HepG2 (cell line): ENCODE data around the gene CITED4. TPM values are rescaled to one million over a fixed set of nuclear protein-coding genes. Genes with fewer than 3 reads are reported as not detected.
A peak's percentile ranks its signal among the peaks of the same experiment; 100 is the strongest.

Experiments used
- FOXJ3 ChIP-seq: sonication (generic); formaldehyde crosslinking; IDR thresholded peaks from 2 replicates; pipeline ENCODE4 v1.4.0; 2020; ENCODE audit warnings: missing genetic modification reagents, mild to moderate bottlenecking, borderline replicate concordance
- GATAD1 ChIP-seq: IDR thresholded peaks from 2 replicates; pipeline ENCODE4 v1.6.1; 2016; ENCODE audit warnings: missing genetic modification reagents, missing compliant biosample characterization
- HOXA3 ChIP-seq: sonication (generic); formaldehyde crosslinking; IDR thresholded peaks from 2 replicates; pipeline ENCODE4 v1.5.0; 2020; ENCODE audit warnings: missing genetic modification reagents
- MAF1 ChIP-seq: sonication (generic); formaldehyde crosslinking; IDR thresholded peaks from 2 replicates; pipeline ENCODE4 v1.5.0; 2020; ENCODE audit warnings: missing genetic modification reagents, borderline replicate concordance
- ONECUT2 ChIP-seq: sonication (generic); formaldehyde crosslinking; IDR thresholded peaks from 2 replicates; pipeline ENCODE4 v1.4.0; 2020; ENCODE audit warnings: missing genetic modification reagents
- RELA ChIP-seq: sonication (generic); formaldehyde crosslinking; IDR thresholded peaks from 2 replicates; pipeline ENCODE4 v1.4.0; 2020; ENCODE audit warnings: missing genetic modification reagents
- REXO4 ChIP-seq: sonication (generic); formaldehyde crosslinking; IDR thresholded peaks from 2 replicates; pipeline ENCODE4 v1.8.0; 2022; ENCODE audit warnings: missing genetic modification reagents, mild to moderate bottlenecking, borderline replicate concordance
- RXRB ChIP-seq: IDR thresholded peaks from 2 replicates; pipeline ENCODE4 v1.6.1; 2016; ENCODE audit warnings: borderline replicate concordance, missing genetic modification reagents, missing compliant biosample characterization
- SETDB1 ChIP-seq: sonication (generic); formaldehyde crosslinking; IDR thresholded peaks from 2 replicates; pipeline ENCODE4 v1.5.1; 2020; ENCODE audit warnings: missing genetic modification reagents, mild to moderate bottlenecking, borderline replicate concordance
- SMARCC2 ChIP-seq: fragments of 450-650 bp; IDR thresholded peaks from 2 replicates; pipeline ENCODE4 v1.6.1; 2017; ENCODE audit warnings: antibody characterized with exemption, mild to moderate bottlenecking
- SNAI1 ChIP-seq: sonication (generic); formaldehyde crosslinking; IDR thresholded peaks from 2 replicates; pipeline ENCODE4 v1.5.0; 2020; ENCODE audit warnings: mild to moderate bottlenecking, missing genetic modification reagents, borderline replicate concordance
- SNAPC5 ChIP-seq: sonication (generic); formaldehyde crosslinking; IDR thresholded peaks from 2 replicates; pipeline ENCODE4 v1.8.1; 2023; ENCODE audit warnings: mild to moderate bottlenecking, missing genetic modification reagents, borderline replicate concordance
- SP140L ChIP-seq: sonication (generic); formaldehyde crosslinking; IDR thresholded peaks from 2 replicates; pipeline ENCODE4 v1.4.0; 2020; ENCODE audit warnings: missing genetic modification reagents, borderline replicate concordance
- THYN1 ChIP-seq: sonication (generic); formaldehyde crosslinking; IDR thresholded peaks from 2 replicates; pipeline ENCODE4 v1.8.1; 2023; ENCODE audit warnings: low read depth, mild to moderate bottlenecking, moderate library complexity, missing genetic modification reagents, borderline replicate concordance
- YY1 ChIP-seq: IDR thresholded peaks from 2 replicates; pipeline ENCODE4 v1.6.1; 2011; ENCODE audit warnings: low read length, low read depth, moderate library complexity, mild to moderate bottlenecking; ENCODE audit not compliant: insufficient read depth, insufficient replicate concordance
- ZEB1 ChIP-seq: IDR thresholded peaks from 2 replicates; pipeline ENCODE4 v1.6.1; 2012; ENCODE audit warnings: mild to moderate bottlenecking, low read depth, inconsistent platforms; ENCODE audit not compliant: insufficient replicate concordance
- ZIK1 ChIP-seq: sonication (generic); formaldehyde crosslinking; IDR thresholded peaks from 2 replicates; pipeline ENCODE4 v1.5.0; 2020; ENCODE audit warnings: mild to moderate bottlenecking, low read depth, missing genetic modification reagents, borderline replicate concordance
- ZMYM4 ChIP-seq: sonication (generic); formaldehyde crosslinking; IDR thresholded peaks from 2 replicates; pipeline ENCODE4 v1.8.1; 2023; ENCODE audit warnings: mild to moderate bottlenecking, missing genetic modification reagents
- ZNF296 ChIP-seq: sonication (generic); formaldehyde crosslinking; conservative IDR thresholded peaks from 2 replicates; pipeline ENCODE4 v1.5.0; 2020; ENCODE audit warnings: mild to moderate bottlenecking, missing genetic modification reagents
- ZNF484 ChIP-seq: sonication (generic); formaldehyde crosslinking; IDR thresholded peaks from 2 replicates; pipeline ENCODE4 v1.5.1; 2020; ENCODE audit warnings: mild to moderate bottlenecking, low read depth, missing genetic modification reagents, borderline replicate concordance
- ZNF572 ChIP-seq: sonication (generic); formaldehyde crosslinking; IDR thresholded peaks from 2 replicates; pipeline ENCODE4 v1.5.1; 2020; ENCODE audit warnings: mild to moderate bottlenecking, missing genetic modification reagents
- ZNF607 ChIP-seq: sonication (generic); formaldehyde crosslinking; IDR thresholded peaks from 2 replicates; pipeline ENCODE4 v1.5.1; 2020; ENCODE audit warnings: missing genetic modification reagents, mild to moderate bottlenecking, borderline replicate concordance
- ZNF614 ChIP-seq: IDR thresholded peaks from 2 replicates; pipeline ENCODE4 v1.6.1; 2018; ENCODE audit warnings: missing biosample characterization, missing genetic modification reagents, inconsistent platforms, borderline replicate concordance
- ZNF761 ChIP-seq: sonication (generic); formaldehyde crosslinking; conservative IDR thresholded peaks from 2 replicates; pipeline ENCODE4 v1.4.0; 2020; ENCODE audit warnings: mild to moderate bottlenecking, missing genetic modification reagents
- ZSCAN9 ChIP-seq: IDR thresholded peaks from 2 replicates; pipeline ENCODE4 v1.6.1; 2016; ENCODE audit warnings: borderline replicate concordance
- polyA plus RNA-seq, 8 experiments: library from polyadenylated mRNA; depleted of rRNA in 3 of 8; stranded (reverse) in 7 of 8; unstranded in 1 of 8; fragments of >200 nt; fragmentation: Illumina TruSeq in 4 of 8; extraction: Trizol in 4 of 8; gene quantifications; 2 replicates each; pipeline versions ENCODE4 v1.2.1 to v1.2.3, GENCODE V29; 2011 to 2016; ENCODE audit warnings: low read depth in 4 of 8, missing spikeins in 1 of 8, mixed read lengths in 1 of 8; ENCODE audit not compliant: insufficient read depth in 1 of 8
- total RNA-seq, 5 experiments: library from RNA; depleted of rRNA; stranded (reverse); fragments of >200 nt; fragmentation: Illumina TruSeq; extraction: Trizol; gene quantifications; 2 replicates each; pipeline ENCODE4 v1.2.3, GENCODE V29; 2016; ENCODE audit warnings: low read depth in 1 of 5
- TF ChIP-seq, protein P1 (sequence below): sonication (generic); formaldehyde crosslinking; IDR thresholded peaks from 2 replicates; pipeline ENCODE4 v1.4.0; 2020; ENCODE audit warnings: mild to moderate bottlenecking, low read depth, missing genetic modification reagents
- TF ChIP-seq, protein P2 (sequence below): sonication (generic); formaldehyde crosslinking; IDR thresholded peaks from 2 replicates; pipeline ENCODE4 v1.4.0; 2020; ENCODE audit warnings: missing genetic modification reagents
- TF ChIP-seq, protein P3 (sequence below): sonication (generic); formaldehyde crosslinking; IDR thresholded peaks from 2 replicates; pipeline ENCODE4 v1.8.1; 2022; ENCODE audit warnings: mild to moderate bottlenecking, missing genetic modification reagents

The CITED4 gene
- total and polyA plus RNA-seq, 2 of the 13 experiments (the other 11 are each of a cell fraction or from before 2014, with no cell fraction given): 1.5 to 9.9 TPM

GRCh38 chr1:40862008-40862863 is at the start of gene CITED4 (continued):
- TF ChIP-seq ZIK1 (CRISPR knock-in tag): no peak; the same call in 1 of the 2 replicates
- no peak for TF ChIP-seq RELA (CRISPR knock-in tag)
- TF ChIP-seq ZNF614: no peak
- no peak for TF ChIP-seq SMARCC2
- TF ChIP-seq ZSCAN9 (CRISPR knock-in tag): no peak
- TF ChIP-seq ZNF484 (CRISPR knock-in tag): no peak
- no peak; the same call in 1 of the 2 replicates for TF ChIP-seq REXO4 (CRISPR knock-in tag)
- no peak for TF ChIP-seq SNAI1 (CRISPR knock-in tag)
- peak; percentile 41 for TF ChIP-seq ZEB1
- TF ChIP-seq, protein P1, sequence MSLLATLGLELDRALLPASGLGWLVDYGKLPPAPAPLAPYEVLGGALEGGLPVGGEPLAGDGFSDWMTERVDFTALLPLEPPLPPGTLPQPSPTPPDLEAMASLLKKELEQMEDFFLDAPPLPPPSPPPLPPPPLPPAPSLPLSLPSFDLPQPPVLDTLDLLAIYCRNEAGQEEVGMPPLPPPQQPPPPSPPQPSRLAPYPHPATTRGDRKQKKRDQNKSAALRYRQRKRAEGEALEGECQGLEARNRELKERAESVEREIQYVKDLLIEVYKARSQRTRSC (CRISPR knock-in tag): no peak
- TF ChIP-seq SP140L (CRISPR knock-in tag): no peak
- TF ChIP-seq ZNF761 (CRISPR knock-in tag): no peak
- TF ChIP-seq SNAPC5 (CRISPR knock-in tag): no peak
- TF ChIP-seq THYN1 (CRISPR knock-in tag): no peak
- TF ChIP-seq FOXJ3: no peak
- TF ChIP-seq GATAD1: no peak
- no peak for TF ChIP-seq ZNF572
- TF ChIP-seq, protein P2, sequence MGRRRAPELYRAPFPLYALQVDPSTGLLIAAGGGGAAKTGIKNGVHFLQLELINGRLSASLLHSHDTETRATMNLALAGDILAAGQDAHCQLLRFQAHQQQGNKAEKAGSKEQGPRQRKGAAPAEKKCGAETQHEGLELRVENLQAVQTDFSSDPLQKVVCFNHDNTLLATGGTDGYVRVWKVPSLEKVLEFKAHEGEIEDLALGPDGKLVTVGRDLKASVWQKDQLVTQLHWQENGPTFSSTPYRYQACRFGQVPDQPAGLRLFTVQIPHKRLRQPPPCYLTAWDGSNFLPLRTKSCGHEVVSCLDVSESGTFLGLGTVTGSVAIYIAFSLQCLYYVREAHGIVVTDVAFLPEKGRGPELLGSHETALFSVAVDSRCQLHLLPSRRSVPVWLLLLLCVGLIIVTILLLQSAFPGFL: no peak
- peak; percentile 50; the same call in 1 of the 2 replicates for TF ChIP-seq HOXA3 (CRISPR knock-in tag)
- TF ChIP-seq, protein P3, sequence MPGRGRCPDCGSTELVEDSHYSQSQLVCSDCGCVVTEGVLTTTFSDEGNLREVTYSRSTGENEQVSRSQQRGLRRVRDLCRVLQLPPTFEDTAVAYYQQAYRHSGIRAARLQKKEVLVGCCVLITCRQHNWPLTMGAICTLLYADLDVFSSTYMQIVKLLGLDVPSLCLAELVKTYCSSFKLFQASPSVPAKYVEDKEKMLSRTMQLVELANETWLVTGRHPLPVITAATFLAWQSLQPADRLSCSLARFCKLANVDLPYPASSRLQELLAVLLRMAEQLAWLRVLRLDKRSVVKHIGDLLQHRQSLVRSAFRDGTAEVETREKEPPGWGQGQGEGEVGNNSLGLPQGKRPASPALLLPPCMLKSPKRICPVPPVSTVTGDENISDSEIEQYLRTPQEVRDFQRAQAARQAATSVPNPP (CRISPR knock-in tag): peak; percentile 62; the same call in 1 of the 2 replicates
- no peak for TF ChIP-seq ZNF296 (CRISPR knock-in tag)
- TF ChIP-seq ZNF607: 0 out of 2 replicates have a peak, but pooled peaks have one; percentile 15
- no peak for TF ChIP-seq ONECUT2
- TF ChIP-seq SETDB1 (CRISPR knock-in tag): no peak
- peak; percentile 85 for TF ChIP-seq ZMYM4 (CRISPR knock-in tag)
- peak; percentile 61; the same call in 1 of the 2 replicates for TF ChIP-seq RXRB
- TF ChIP-seq YY1: peak; percentile 41
- no peak for TF ChIP-seq MAF1 (CRISPR knock-in tag)
